RPMI7951 (cell line): ENCODE results near the gene GNAQ. TPM values are rescaled to one million over a fixed set of nuclear protein-coding genes. Genes with fewer than 3 reads are reported as not detected.

Experiments used
- DNase-seq: peaks from one replicate; pipeline ENCODE4 v3.0.0-alpha.2; 2012; ENCODE audit warnings: low read depth
- total RNA-seq: library from RNA; depleted of rRNA; stranded (reverse); fragments of >200 nt; shearing (Covaris generic); gene quantifications from 2 replicates; pipeline ENCODE4 v1.2.3, GENCODE V29; 2014

Gene GNAQ
- total RNA-seq, 1 experiment from 2014 or later = 20.8 TPM

DNA sequence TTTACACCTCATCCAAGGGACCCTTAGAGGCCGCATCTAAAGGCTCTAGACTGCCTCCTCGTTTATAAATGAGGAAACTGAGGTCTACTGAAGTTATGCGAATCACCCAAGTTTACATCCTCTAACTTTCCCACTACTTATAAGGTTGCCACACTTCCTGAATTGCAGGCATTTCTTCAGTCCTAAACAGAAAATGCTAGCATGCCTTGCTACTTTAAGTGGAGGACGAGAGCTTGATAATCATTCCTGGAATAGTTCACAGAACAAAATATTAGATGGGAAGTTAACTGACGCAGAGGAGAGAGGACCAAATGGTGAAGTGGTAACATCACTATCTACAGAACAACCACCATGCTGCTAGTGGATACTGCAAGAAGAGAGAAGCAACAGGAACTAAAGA, 85.8 kb downstream of the GNAQ start:
- no peak for DNase-seq

DNA sequence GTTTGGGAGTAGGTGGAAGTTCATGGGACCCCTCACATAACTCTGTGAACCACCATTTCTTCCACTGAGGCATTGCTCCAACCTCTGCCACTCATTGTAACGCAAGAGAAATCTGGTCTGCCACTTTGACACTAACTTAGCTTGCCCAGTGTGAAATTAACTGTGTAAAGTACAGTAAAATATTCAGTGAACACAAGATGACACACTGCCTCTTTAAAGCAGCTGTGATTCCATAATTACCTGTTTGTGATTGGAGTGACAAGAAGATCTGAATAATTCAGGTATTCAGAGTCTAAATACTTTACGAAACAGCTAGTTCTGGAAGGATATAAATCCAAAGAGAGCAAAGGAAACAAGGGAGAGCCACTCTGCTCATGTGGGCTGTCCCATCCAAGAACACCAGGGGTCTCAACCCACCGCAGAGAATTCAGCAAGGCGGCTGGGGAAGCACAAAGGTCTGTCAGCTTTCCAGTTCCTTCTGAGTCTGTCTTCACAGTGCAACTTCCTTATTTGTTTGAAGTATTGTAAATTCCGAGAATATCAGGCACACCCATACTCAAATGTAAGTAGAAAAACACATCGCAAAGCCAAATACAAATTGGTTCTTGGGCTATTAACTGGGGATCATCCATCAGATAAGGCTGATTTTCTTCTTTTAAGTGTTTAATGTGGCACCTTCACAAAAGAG, 86.9 kb downstream of the GNAQ start:
- no peak for DNase-seq

DNA sequence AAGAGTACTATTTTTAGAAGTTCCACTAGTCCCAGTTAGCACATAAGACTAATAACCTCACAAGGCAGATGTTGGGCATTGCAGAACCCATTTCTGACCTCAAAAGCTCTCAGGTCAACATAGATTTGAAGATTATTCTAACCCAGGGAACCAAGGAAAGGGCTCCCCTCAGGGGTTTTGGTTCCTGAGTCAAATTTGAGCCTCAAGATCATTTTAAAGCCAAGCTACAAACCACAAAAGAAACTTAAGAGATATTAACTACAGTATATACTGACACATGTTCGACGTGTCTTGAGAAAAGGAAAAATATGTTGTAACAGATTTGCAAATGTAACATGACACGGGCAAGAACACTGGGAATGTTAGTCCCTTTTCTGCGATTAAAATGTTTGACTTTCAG, 88.6 kb downstream of the GNAQ start:
- peak; percentile 75 for DNase-seq

DNA sequence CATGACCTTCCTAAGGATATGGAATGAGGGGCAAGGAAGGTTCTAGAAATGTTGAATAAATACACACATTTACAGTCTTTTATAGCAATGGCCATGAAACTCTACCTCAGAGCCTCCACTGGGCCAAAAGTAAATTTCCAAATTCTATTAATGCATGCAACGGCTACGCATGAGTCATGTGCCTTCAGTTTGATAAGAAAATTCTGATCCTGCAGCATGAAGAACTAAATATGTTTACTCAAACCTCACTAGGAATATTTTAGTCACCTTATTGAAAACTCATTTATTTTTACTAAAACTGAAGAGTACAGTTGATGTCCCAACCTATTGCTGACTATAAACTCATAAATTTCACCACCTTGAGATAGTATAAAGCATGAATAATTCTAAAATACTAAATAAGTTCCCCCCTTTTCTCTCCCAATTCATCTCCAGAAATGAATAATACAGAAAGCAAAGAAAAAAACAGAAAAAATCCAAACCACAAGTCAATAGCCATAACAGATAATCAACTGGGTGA, 92.4 kb downstream of the GNAQ start:
- no peak for DNase-seq

DNA sequence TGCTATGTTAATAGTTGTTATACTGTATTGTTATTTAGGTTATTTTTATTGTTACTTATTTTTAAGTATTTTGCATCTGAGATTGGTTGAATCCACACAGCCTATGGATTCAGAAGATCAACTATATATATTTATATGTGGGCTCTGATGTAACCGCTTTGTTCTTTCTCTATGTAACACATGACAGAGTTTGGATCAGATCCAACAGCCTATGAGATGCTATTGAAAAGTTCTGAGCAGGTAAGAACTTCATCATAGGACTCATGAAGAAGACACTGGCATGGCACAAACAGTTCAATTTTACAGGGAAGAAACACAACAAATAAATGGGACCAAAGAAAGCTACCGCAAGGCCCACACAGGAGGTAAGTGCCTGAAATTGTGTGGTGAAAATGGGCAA, 93.4 kb downstream of the GNAQ start:
- DNase-seq = no peak

DNA sequence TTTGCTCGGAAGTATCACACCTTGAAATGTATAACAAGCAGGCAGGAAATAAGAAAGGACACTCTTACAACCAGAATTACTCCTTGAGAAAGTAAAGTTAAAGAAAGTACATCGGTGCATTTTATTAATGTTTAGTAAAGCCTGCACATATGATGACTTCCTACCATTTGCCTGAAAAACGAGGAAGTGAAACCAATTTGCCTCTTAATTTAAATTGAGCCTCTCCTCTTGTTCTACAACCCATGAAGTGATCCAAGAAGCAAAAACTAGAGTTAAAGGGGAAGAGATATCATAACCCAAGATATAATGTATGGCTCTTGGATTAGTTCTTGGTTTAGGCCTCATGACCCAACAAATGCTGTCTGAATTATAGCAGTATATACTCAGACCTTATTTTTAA, 95.6 kb downstream of the GNAQ start:
- DNase-seq = no peak

DNA sequence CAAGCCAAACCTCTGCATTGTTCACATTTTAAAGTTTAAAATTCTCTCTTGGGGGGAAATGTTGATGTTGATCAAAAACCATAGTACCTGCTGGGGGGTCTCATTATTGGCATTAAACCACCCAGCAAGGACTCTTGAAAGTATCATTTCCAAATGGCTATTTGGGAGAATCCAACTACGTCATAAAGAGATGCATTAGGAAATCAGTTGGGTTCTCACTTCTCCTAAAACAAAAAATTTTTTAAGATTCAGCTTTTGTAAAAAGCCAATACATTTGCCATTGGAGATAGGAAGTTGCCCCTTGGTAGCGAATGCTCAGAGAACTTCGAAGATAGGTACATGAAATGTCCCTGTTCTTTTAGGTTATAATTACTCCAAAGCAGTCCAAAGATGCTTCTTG, 96.4 kb downstream of the GNAQ start:
- no peak for DNase-seq

DNA sequence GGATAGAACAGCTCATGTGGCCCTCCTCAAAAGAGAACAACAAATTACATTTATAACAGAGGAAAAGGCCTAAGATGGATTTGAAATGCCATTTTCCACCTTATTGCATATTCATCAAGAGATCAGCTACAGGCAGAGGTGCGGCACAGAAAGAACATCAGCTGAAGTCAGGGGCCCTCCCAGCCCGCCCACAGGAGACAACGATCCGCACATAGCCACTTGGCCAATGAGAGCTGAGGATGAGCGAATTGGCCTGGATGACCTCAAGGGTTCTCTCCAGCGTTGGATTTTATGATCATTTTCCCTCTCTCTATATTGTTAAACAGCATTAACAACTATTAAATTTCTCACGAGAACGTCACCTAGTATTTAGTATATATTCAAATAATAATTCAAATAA, 97.6 kb downstream of the GNAQ start:
- DNase-seq = no peak

DNA sequence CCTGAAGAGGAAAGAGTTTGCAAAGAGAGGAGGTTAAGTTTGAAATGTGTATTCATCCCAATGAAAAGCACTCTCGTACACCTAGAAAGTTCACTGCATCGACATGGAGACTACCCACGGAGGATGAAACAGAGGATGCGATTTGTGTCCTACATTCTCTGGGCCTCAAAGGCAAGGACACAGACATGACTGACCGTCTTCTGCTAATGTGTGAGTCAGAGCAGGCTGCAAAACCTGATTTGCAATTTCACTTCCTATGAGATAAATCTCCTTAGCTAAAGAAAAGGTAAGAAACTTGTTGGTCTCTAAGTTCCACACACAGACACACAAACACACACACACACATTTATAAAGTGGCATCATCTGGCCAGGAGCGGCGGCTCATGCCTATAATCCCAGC, 98.6 kb downstream of the GNAQ start:
- no peak for DNase-seq

DNA sequence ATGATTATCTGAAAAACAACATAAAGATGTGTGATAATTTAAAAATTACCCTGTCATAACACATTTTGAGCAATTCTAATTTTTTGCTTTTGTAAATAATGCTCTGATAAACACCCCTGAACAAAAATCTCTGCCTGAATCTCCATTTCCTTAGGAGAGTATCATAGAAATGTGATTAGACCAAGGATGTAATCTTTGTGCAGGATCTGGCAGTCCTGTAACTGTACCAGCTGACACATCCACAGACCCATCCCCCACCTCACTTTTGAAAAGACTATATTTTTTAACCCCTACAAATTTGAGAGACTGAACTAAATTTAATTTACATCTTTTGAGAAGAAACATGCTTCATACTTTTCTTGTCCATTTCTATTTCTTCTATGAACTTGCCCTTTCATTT, 101.7 kb downstream of the GNAQ start:
- DNase-seq = no peak

DNA sequence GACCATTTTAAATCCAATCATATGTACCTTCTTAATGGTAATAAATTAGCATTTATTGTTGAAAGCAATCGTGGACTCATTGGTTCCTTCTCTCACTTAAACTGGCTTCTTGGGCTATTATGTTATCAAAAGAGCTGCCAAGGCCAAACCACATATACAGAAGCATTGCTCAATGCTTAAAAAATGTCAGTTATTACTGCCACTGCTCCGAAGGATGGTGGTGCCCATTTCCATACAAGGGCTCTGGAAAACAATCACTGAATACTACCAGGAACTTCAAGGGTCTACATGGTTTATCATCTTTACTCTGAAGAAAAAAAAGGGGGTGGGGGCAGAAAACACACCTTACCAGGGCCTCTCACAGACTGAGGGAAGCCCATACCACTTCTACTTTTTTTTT, 104.3 kb downstream of the GNAQ start:
- peak; percentile 49 for DNase-seq

DNA sequence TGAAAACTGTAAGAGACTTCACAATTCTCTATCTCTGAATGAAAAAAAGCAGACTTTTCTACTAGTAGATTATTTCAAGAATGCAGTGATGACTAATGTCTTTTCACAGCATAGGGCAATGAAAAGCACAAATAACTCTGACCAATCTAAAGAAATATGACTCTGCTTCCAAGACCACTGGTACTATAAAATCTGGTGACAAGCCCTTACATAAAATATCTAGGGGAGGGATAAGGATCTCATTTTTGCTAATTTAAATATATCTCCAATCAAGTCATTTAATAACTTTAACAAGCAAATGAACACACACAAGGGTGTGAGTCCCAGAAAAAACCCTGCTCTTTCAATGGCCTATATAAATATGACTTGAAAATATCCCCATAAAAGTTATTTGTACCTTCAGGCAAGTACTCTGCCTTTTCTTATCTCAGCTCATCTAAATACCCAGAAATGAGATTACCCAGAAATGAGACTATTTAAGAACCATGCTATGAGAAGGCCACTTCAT, 105.2 kb downstream of the GNAQ start:
- DNase-seq = peak; percentile 67

DNA sequence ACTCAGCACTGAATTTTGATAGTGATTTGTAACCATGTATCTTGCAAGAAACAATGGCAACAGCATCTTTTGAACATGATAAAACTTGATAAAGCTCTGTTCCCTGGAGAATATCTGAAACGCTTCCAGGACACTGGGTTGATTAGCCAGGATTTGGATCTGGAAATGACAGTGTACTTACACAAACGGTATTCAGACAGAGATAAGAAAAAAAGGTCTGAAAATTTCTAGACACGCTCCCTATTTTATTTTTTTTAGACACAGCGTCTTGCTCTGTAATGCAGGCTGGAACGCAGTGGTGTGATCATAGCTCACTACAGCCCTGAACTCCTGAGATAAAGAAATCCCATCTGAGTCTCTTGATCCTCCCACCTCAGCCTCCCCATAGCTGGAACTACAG, 109.0 kb downstream of the GNAQ start:
- no peak for DNase-seq

DNA sequence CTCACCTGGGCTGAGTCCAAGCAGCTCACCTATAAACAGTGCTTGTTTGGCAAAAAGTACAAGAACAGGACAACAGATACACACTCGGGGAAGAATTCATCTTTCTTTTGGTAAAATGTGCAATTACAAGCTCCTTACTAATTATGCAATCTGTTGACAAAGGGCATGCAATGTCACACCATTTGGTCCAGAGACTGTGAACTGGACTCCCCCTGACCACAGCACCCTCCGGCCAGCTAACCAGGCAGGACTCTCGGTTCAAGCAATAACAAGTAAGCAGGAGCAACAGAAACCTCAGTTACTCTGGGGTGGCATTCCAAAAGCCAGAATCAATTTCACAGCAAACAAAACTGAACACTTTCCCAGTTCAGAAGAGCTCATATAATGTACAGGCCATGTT, 113.8 kb downstream of the GNAQ start:
- no peak for DNase-seq

DNA sequence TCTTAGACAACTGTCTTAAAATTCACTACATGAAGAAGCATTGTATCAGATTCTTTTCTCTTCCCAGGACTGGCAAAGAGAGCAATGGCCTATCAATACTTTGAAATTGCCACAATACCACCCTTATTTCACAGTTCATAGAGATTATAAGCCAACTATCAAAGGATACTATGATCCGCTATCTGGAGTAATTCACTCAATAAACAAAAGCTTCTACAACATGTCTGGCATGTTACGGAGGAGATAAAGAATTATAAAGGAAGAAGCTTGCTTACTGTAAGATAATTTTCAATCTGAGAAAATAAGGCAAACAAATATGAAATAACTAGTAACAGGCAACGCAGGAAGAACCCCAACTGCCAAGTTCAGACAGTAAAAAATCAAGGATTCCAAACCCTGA, 114.8 kb downstream of the GNAQ start:
- no peak for DNase-seq

DNA sequence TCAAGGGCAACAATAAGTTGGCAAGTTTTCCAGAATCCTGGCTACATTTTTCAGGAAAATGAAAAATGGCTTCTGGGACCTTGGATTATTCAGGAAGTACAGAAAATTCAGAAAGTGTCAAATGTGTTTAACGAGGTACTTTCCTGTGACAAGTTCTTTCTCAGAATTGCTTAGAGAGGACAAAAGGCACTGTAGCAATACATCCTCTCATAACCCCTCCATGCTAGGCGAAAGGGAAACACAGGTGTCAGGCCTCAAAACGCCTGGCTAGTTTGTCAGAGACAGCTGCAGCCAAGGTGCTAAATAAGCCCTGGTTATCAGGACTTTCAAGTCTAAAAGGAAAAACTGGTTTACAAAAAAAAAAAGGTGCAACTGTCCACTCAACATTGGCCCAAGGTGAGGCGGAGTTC, 115.2 kb downstream of the GNAQ start:
- no peak for DNase-seq

DNA sequence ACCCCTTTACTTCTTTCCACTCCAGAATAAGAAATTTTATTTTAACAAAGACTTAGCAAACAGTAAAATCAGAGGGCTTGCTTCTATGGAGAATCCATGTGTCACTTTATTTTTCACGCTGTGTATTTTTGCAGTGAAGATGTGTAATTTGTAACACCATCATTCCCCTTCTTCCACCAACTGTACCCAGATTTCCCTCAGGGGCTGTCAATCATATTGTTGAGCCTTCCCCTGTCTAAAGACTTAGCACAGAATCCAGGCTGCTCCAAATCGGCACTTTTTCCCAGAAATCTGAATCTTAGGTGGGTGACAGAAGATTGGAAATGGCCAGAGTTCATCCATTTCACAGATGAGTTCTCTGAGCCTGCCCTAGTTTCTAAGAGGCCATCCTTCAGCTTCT, 115.9 kb downstream of the GNAQ start:
- DNase-seq = no peak

DNA sequence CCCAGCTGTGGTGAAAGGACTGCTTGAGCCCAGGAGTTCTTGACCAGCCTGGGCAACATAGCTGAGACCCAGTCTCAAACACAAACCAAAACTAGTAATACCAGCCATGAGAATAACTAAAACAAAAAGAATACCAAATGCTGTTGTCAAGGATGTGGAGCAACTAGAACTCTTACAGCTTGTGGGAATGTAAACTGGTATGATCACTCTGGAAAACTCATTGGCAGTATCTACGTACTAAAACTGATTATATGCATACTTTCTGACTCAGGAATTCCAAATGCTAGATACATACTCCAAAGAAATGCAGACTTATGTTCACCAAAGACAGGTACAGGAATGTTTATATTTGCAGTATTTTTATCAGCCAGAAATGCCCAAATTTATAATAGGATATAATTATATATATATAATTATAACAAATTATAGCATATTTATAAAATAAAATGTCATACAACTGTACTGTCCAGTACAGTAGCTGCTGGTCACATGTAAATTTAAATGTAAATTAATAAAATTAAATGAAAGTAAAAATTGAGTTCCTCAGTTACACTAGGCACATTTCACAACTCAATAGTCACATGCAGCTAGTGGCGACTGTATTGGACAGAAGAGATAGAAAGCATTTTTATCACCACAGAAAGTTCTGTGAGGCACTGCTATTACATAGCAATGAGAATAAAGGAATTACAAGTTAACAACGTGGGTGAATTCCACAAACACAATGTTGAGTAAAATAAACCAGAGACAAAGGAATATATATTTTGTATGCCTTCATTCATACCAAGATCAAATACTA, 118.5 kb downstream of the GNAQ start:
- DNase-seq = no peak

DNA sequence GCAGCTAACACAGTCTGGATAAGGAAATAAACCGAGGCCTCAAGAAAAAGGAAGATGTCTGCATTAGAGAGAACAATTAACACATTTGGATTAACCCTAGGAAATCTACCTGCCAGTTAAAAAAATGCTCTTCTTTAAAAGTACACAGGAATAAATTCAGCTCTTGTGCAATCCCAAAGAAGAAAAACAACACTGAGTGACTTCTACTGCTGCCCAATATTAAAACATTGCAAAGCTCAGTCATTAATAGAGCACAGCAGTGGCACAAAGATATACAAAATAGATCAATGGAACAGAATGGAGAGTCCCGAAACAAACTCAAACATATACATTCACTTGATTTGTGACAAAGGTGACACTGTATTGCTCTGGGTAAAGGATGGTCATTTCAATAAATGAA, 119.7 kb downstream of the GNAQ start:
- no peak for DNase-seq

DNA sequence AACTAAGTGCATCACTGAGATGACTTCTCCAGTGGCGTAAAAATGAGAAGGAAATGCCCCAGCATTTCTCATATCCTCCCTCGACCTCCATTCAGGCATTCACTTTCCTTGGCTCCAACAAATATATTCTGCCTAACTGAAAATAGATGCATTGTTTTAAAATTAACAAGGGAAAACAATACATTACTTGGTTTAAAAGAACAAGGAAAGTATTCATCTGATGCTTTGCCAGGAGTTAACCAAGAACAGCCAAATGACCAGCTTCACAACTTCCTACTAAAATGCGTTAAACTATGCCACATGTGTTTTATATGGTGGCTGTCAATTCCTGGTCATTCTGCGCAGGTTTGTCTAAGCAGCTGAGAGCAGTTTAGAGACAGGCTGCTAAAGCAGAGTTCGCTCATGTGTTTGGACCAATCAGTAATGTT, 121.4 kb downstream of the GNAQ start:
- no peak for DNase-seq

DNA sequence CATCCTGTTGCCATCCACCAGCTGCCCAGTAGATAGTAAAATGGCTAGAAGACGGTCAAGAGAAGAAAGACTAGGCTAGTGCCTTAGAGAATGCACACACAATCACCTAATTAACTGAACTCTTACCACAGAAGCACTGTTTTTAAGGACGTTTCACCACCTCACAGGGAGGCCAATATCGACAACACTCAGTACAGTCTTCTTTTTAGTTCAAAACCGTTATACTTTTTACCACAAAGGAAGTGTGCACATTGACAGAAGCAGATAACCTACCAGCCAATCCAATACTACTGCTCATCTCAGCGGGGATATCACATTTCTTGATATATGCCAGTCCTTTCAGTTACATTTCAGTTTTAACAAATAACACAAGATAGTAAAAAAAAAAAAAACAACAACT, 122.3 kb downstream of the GNAQ start:
- no peak for DNase-seq

DNA sequence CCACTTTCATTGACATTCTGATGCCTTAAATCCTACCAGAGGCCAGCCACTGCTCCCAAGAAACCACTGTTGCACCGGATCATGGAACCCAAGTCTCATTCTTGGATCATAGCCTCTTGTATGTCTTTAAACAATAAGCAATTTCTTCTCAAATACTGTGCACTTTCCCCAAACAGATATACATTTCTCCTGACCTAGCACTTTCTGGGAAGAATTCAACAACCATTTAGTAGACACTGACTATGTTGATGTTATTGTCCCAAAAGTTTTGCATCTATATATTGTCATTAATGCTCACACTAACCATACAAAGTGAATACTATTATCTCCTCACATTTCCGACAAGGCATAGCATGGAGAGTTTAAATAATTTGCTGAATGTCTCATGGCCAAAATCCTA, 123.3 kb downstream of the GNAQ start:
- no peak for DNase-seq

DNA sequence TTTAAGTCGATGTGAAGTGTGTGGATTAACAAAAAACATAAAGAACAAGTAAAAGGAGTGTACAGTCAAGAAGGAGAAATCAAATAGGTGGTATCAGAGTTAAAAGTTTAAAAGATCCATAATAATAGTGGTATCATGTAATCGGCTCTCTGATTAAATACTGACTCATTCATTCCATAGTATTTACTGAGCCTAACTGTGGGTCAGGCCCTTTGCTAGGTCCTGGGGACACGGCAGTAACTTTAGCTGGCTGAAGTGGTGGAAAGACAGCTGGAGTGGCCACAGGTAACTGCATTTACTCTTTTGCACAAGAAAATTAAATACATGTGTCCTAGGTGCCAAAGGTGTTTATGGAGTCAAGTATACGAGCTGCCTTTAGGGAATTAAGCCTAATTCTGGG, 124.0 kb downstream of the GNAQ start:
- DNase-seq = no peak
